COR-L47 (cell line): ENCODE results near the gene EFHD1.

Experiments
- DNase-seq: peaks from one replicate; lab custom pipeline; 2025; lab: John Stamatoyannopoulos, UW

The EFHD1 gene

GRCh38 chr2:232633413-232634205, at the start of gene EFHD1:
Gene EFHD1, plus strand, starts transcription at chr2:232633604. Its CDS starts 101 bp downstream, at chr2:232633705.
- DNase-seq = peak; percentile 41

- no peak for DNase-seq
Measured at GRCh38 chr2:232584238-232584637, 49.2 kb upstream of the EFHD1 start.

- DNase-seq = no peak
Measured at GRCh38 chr2:232586943-232587505, 46.4 kb upstream of the EFHD1 start.

- no peak for DNase-seq
Measured at GRCh38 chr2:232587512-232587911, 45.9 kb upstream of the EFHD1 start.

GRCh38 chr2:232588031-232588430, 45.4 kb upstream of the EFHD1 start:
- DNase-seq = no peak

GRCh38 chr2:232588680-232589585, 44.5 kb upstream of the EFHD1 start:
- DNase-seq = no peak

GRCh38 chr2:232592772-232593395, 40.5 kb upstream of the EFHD1 start:
- DNase-seq = no peak

GRCh38 chr2:232593982-232594381, 39.4 kb upstream of the EFHD1 start:
- DNase-seq = no peak

- DNase-seq = no peak
Measured at GRCh38 chr2:232597362-232598079, 35.9 kb upstream of the EFHD1 start.

- no peak for DNase-seq
Measured at GRCh38 chr2:232598293-232598692, 35.1 kb upstream of the EFHD1 start.

GRCh38 chr2:232600053-232600773, 33.2 kb upstream of the EFHD1 start:
- DNase-seq = no peak

- no peak for DNase-seq
Measured at GRCh38 chr2:232603283-232603682, 30.1 kb upstream of the EFHD1 start.

GRCh38 chr2:232604535-232604934, 28.9 kb upstream of the EFHD1 start:
- no peak for DNase-seq

- no peak for DNase-seq
Measured at GRCh38 chr2:232607011-232607410, 26.4 kb upstream of the EFHD1 start.

GRCh38 chr2:232609607-232610006, 23.8 kb upstream of the EFHD1 start:
- DNase-seq = no peak

GRCh38 chr2:232610081-232610480, 23.3 kb upstream of the EFHD1 start:
- DNase-seq = no peak

- no peak for DNase-seq
Measured at GRCh38 chr2:232611061-232611460, 22.3 kb upstream of the EFHD1 start.

- DNase-seq = peak; percentile 16
Measured at GRCh38 chr2:232611559-232612218, 21.7 kb upstream of the EFHD1 start.

GRCh38 chr2:232613538-232614134, 19.8 kb upstream of the EFHD1 start:
- no peak for DNase-seq

- DNase-seq = no peak
Measured at GRCh38 chr2:232615339-232615738, 18.1 kb upstream of the EFHD1 start.
